B cell (primary cell): Measurements from ENCODE around the gene CHCHD1.

ENCODE experiments used
- EZH2 ChIP-seq: IDR thresholded peaks from 2 replicates; pipeline ENCODE4 v1.6.1; 2012; ENCODE audit warnings: borderline replicate concordance, low read depth, mild to moderate bottlenecking, moderate library complexity, low read length; ENCODE audit not compliant: insufficient read depth, poor library complexity, severe bottlenecking
- TF ChIP-seq, protein P1 (sequence below): fragments of 200-600 bp; IDR thresholded peaks from one replicate; pipeline ENCODE4 v1.8.0; 2022; ENCODE audit warnings: antibody characterized with exemption, mild to moderate bottlenecking

- TF ChIP-seq, protein P1, sequence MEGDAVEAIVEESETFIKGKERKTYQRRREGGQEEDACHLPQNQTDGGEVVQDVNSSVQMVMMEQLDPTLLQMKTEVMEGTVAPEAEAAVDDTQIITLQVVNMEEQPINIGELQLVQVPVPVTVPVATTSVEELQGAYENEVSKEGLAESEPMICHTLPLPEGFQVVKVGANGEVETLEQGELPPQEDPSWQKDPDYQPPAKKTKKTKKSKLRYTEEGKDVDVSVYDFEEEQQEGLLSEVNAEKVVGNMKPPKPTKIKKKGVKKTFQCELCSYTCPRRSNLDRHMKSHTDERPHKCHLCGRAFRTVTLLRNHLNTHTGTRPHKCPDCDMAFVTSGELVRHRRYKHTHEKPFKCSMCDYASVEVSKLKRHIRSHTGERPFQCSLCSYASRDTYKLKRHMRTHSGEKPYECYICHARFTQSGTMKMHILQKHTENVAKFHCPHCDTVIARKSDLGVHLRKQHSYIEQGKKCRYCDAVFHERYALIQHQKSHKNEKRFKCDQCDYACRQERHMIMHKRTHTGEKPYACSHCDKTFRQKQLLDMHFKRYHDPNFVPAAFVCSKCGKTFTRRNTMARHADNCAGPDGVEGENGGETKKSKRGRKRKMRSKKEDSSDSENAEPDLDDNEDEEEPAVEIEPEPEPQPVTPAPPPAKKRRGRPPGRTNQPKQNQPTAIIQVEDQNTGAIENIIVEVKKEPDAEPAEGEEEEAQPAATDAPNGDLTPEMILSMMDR: no peak
- no peak for TF ChIP-seq EZH2
These were observed 39.5 kb upstream of the CHCHD1 start for GRCh38 chr10:73742454-73742734.
